ENCODE results near the gene IER2.

IER2 gene

DNA sequence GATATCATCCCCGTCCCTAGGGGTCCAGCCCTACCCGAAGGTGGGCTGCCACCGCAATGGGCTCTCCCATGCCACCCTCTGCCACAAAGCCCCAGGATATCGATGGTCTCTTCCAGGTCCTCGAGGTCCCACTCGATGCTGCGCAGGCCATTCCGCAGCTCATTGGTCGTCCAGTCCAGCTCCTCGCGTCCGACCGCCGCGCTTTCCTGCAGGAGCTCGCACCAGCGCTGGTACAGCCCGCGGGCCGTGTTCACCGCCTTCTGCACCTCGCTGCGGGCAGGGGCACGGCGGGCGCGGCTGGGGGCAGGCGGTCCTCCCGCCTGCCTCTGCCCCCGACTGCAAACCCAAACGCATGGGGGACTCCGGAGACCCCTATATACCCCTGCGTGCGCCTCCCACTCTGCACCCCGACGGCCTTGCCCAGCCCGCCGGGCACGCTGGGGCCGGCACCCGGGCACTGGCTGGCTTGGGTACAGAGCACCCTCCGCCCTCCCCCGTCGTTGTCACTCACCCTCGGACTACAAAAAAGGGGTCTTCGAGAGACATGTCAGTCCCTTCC lies 504 bp upstream of the IER2 start:
- H3K9me2 ChIP-seq (ENCODE audit: low read depth, low read length) = no peaks in the 10 kb centered on the region
- no peak for TF ChIP-seq EZH2 (IDR thresholded peaks at IDR 0.05; ENCODE audit: borderline replicate concordance, low read length)
- TF ChIP-seq, protein P1, sequence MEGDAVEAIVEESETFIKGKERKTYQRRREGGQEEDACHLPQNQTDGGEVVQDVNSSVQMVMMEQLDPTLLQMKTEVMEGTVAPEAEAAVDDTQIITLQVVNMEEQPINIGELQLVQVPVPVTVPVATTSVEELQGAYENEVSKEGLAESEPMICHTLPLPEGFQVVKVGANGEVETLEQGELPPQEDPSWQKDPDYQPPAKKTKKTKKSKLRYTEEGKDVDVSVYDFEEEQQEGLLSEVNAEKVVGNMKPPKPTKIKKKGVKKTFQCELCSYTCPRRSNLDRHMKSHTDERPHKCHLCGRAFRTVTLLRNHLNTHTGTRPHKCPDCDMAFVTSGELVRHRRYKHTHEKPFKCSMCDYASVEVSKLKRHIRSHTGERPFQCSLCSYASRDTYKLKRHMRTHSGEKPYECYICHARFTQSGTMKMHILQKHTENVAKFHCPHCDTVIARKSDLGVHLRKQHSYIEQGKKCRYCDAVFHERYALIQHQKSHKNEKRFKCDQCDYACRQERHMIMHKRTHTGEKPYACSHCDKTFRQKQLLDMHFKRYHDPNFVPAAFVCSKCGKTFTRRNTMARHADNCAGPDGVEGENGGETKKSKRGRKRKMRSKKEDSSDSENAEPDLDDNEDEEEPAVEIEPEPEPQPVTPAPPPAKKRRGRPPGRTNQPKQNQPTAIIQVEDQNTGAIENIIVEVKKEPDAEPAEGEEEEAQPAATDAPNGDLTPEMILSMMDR (IDR thresholded peaks at IDR 0.05; ENCODE audit: low read length) = no peak
- peak overlapping the region; percentile 90 for H3K4me3 ChIP-seq (ENCODE audit: low read depth, low read length, poor library complexity, severe bottlenecking)
- H3K27ac ChIP-seq (ENCODE audit: low read depth, low read length, poor library complexity, severe bottlenecking) = peak overlapping the region; percentile 6
- no peaks in the 10 kb centered on the region for H3K27me3 ChIP-seq (ENCODE audit: insufficient read depth, low read length)
- H3K79me2 ChIP-seq (ENCODE audit: insufficient read depth, low read length) = no peaks in the 10 kb centered on the region
- peaks cover 32% of the 10 kb centered on the region for H3K4me1 ChIP-seq (ENCODE audit: insufficient read depth, low read length, severe bottlenecking)
- H4K20me1 ChIP-seq (ENCODE audit: insufficient read depth, low read length) = no peaks in the 10 kb centered on the region
- no peaks in the 10 kb centered on the region for H3K9me3 ChIP-seq (ENCODE audit: low read length)
- H3F3A ChIP-seq (ENCODE audit: insufficient read depth, low read length) = no peaks in the 10 kb centered on the region
- H3K4me2 ChIP-seq (ENCODE audit: low read length) = peak overlapping the region; percentile 92
- peaks cover 6% of the 10 kb centered on the region for H3K36me3 ChIP-seq (ENCODE audit: insufficient read depth, low read length)
- H2AFZ ChIP-seq (ENCODE audit: low read length) = no peak overlapping the region
- H3K9ac ChIP-seq (ENCODE audit: low read length) = peak overlapping the region; percentile 92

- Histone ChIP-seq H3K36me3 (ENCODE audit: insufficient read depth, low read length) (peaks cover 6% of the 10 kb centered on the region), H3K27me3 (ENCODE audit: insufficient read depth, low read length) (no peaks in the 10 kb centered on the region), H3F3A (ENCODE audit: insufficient read depth, low read length) (0 out of 2 replicates have a peak, but pooled peaks cover under 1% of the 10 kb centered on the region), H3K9me2 (ENCODE audit: low read depth, low read length) (no peaks in the 10 kb centered on the region), H2AFZ (ENCODE audit: low read length) (no peak overlapping the region), H3K4me1 (ENCODE audit: insufficient read depth, low read length, severe bottlenecking) (peaks cover 45% of the 10 kb centered on the region), H4K20me1 (ENCODE audit: insufficient read depth, low read length) (no peaks in the 10 kb centered on the region), H3K79me2 (ENCODE audit: insufficient read depth, low read length) (no peaks in the 10 kb centered on the region), H3K4me2 (ENCODE audit: low read length) (peak overlapping the region; percentile 92), H3K9ac (ENCODE audit: low read length) (peak overlapping the region; percentile 92), H3K9me3 (ENCODE audit: low read length) (no peaks in the 10 kb centered on the region), H3K4me3 (ENCODE audit: low read depth, low read length, poor library complexity, severe bottlenecking) (peak overlapping the region; percentile 90), H3K27ac (ENCODE audit: low read depth, low read length, poor library complexity, severe bottlenecking) (peak overlapping the region; percentile 77)
- TF ChIP-seq, protein P1 (IDR thresholded peaks at IDR 0.05; ENCODE audit: low read length) = no peak
- no peak for TF ChIP-seq EZH2 (IDR thresholded peaks at IDR 0.05; ENCODE audit: borderline replicate concordance, low read length)
These were observed 857 bp downstream of the IER2 start for GRCh38 chr19:13150931-13151604.

- peak overlapping the region; percentile 91 for H3K27ac ChIP-seq (ENCODE audit: low read depth, low read length, poor library complexity, severe bottlenecking)
- H3F3A ChIP-seq (ENCODE audit: insufficient read depth, low read length) = peaks cover 5% of the 10 kb centered on the region
- H3K4me2 ChIP-seq (ENCODE audit: low read length) = peak overlapping the region; percentile 94
- peaks cover 6% of the 10 kb centered on the region for H3K36me3 ChIP-seq (ENCODE audit: insufficient read depth, low read length)
- no peaks in the 10 kb centered on the region for H3K27me3 ChIP-seq (ENCODE audit: insufficient read depth, low read length)
- H3K4me1 ChIP-seq (ENCODE audit: insufficient read depth, low read length, severe bottlenecking) = peaks cover 49% of the 10 kb centered on the region
- H3K9ac ChIP-seq (ENCODE audit: low read length) = peak overlapping the region; percentile 92
- H3K9me2 ChIP-seq (ENCODE audit: low read depth, low read length) = no peaks in the 10 kb centered on the region
- H3K9me3 ChIP-seq (ENCODE audit: low read length) = no peaks in the 10 kb centered on the region
- H4K20me1 ChIP-seq (ENCODE audit: insufficient read depth, low read length) = no peaks in the 10 kb centered on the region
- no peaks in the 10 kb centered on the region for H3K79me2 ChIP-seq (ENCODE audit: insufficient read depth, low read length)
- H3K4me3 ChIP-seq (ENCODE audit: low read depth, low read length, poor library complexity, severe bottlenecking) = peak overlapping the region; percentile 90
- H2AFZ ChIP-seq (ENCODE audit: low read length) = no peak overlapping the region
- TF ChIP-seq, protein P1 (IDR thresholded peaks at IDR 0.05; ENCODE audit: low read length) = no peak
- TF ChIP-seq EZH2 (IDR thresholded peaks at IDR 0.05; ENCODE audit: borderline replicate concordance, low read length) = no peak
These were observed 1.6 kb downstream of the IER2 start for GRCh38 chr19:13151605-13152355.
